ENCODE results near the gene GRHL1. TPM values are rescaled to one million over a fixed set of nuclear protein-coding genes. Genes with fewer than 3 reads are reported as not detected.

The GRHL1 gene
- total RNA-seq, 1 donor from 2014 or later, result 126 TPM

DNA sequence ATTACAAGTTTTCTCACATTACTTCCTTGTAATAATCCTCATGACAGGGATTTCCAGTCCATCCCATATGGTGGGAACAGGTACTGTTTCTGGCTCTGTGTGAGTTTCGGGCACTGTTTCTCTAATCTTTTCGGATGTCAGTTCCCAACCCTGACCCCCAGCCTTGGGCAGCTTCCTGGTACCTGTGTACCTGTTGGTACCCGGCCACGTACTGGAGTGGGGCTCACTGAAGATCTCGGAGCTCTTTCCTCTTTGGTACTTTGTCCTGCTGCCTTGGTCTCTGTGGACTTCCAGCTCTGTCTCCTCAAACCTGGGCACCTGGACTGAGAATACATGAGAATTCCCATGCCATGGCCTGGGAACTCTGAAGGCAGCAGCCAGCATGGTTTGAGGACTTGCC is 36.8 kb downstream of the GRHL1 start:
- peaks cover 42% of the 10 kb centered on the region for H3K4me1 ChIP-seq

DNA sequence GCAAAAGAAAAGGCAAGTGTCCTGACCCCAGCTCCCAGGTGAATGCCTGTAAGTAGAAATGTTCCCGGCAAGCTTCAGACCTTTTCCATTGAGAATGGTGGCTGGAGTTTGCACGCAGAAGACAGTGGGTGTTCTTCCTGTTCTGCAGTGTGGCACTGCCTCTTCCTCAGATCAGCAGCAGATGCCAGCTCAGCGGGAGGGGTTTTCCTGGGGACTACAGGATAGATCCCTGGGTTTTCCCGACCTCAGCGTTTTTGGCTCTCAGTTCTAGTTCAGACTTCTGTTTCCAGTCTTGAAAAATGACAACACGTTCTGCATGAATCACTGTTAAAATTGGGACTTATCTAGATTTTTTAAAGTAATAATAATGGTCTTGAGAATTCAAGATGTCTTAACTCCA is 39.2 kb downstream of the GRHL1 start:
- no peaks in the 10 kb centered on the region for H3K9me3 ChIP-seq
- TF ChIP-seq POLR2AphosphoS5 (IDR thresholded peaks at IDR 0.05; ENCODE audit: insufficient read depth in 1 of 2, low read depth in 1 of 2), result no peak
- no peak for TF ChIP-seq POLR2A (IDR thresholded peaks at IDR 0.05)
- TF ChIP-seq, protein P1, sequence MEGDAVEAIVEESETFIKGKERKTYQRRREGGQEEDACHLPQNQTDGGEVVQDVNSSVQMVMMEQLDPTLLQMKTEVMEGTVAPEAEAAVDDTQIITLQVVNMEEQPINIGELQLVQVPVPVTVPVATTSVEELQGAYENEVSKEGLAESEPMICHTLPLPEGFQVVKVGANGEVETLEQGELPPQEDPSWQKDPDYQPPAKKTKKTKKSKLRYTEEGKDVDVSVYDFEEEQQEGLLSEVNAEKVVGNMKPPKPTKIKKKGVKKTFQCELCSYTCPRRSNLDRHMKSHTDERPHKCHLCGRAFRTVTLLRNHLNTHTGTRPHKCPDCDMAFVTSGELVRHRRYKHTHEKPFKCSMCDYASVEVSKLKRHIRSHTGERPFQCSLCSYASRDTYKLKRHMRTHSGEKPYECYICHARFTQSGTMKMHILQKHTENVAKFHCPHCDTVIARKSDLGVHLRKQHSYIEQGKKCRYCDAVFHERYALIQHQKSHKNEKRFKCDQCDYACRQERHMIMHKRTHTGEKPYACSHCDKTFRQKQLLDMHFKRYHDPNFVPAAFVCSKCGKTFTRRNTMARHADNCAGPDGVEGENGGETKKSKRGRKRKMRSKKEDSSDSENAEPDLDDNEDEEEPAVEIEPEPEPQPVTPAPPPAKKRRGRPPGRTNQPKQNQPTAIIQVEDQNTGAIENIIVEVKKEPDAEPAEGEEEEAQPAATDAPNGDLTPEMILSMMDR (IDR thresholded peaks at IDR 0.05), result no peak
- H3K4me1 ChIP-seq, result peaks cover 36% of the 10 kb centered on the region
- H3K4me3 ChIP-seq, result no peak overlapping the region
- intact Hi-C loops (cut with DNase I), result no loop called here
- DNase-seq (ENCODE audit: extremely low spot score in 2 of 2), result no peak
- H3K27me3 ChIP-seq, result no peaks in the 10 kb centered on the region
- no peak overlapping the region for H3K27ac ChIP-seq
- no peaks in the 10 kb centered on the region for H3K36me3 ChIP-seq

More for the DNA sequence above, 36.8 kb downstream of the GRHL1 start:
- Histone ChIP-seq H3K9me3 (no peaks in the 10 kb centered on the region), H3K36me3 (no peaks in the 10 kb centered on the region), H3K4me3 (no peak overlapping the region), H3K27me3 (no peaks in the 10 kb centered on the region), H3K27ac (no peak overlapping the region)
- intact Hi-C loops (cut with DNase I), result no loop called here
- no peak for DNase-seq (ENCODE audit: extremely low spot score in 2 of 2)
- TF ChIP-seq, protein P1 (IDR thresholded peaks at IDR 0.05), result no peak
- TF ChIP-seq POLR2AphosphoS5 (IDR thresholded peaks at IDR 0.05; ENCODE audit: insufficient read depth in 1 of 2, low read depth in 1 of 2), result no peak

DNA sequence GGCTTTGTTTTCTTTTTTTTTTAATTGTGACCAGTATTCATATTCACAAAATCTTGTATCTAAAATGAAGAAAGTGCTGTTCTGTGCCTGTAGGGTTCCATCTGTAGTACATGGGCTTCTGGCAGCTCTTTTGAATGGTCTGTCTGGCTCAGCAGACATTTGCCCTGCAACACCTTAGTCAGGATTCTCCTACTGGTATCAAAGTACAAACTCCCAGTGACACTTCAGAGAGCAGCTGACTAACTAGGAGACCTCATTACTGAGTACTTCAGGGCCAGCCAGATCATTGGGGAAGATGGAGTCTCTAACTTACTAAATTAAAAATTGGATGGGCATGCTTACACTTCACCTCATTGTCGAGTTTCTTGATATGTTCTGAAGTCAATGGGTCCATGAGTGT is 39.7 kb downstream of the GRHL1 start:
- H3K4me1 ChIP-seq, result peaks cover 33% of the 10 kb centered on the region
- peak overlapping the region; percentile 3 for H3K27ac ChIP-seq
- intact Hi-C loops (cut with DNase I), result no loop called here
- no peaks in the 10 kb centered on the region for H3K27me3 ChIP-seq
- DNase-seq (ENCODE audit: extremely low spot score in 2 of 2), result no peak
- H3K4me3 ChIP-seq, result no peak overlapping the region
- TF ChIP-seq POLR2A (IDR thresholded peaks at IDR 0.05) (no peak), POLR2AphosphoS5 (IDR thresholded peaks at IDR 0.05; ENCODE audit: insufficient read depth in 1 of 2, low read depth in 1 of 2) (no peak)
- TF ChIP-seq, protein P1 (IDR thresholded peaks at IDR 0.05), result no peak
- no peaks in the 10 kb centered on the region for H3K36me3 ChIP-seq
- no peaks in the 10 kb centered on the region for H3K9me3 ChIP-seq

DNA sequence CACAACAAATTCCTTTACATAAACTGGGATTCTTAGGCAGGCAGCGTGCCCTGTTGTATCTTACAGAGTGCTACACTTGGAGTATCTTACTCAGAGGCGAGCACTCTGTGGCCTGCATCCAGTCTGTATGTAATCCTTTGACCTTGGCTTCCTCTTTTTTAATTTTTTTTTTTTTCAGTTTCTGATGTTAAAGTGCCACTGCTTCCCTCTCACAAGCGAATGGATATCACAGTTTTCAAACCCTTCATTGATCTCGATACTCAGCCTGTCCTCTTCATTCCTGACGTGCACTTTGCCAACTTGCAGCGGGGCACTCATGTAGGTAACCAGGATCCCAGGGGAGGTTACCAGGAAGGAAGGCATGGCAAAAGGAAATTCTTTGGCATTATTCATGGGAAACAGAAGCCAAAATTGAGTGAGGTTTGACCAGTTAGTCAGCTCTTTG is 40.4 kb downstream of the GRHL1 start:
- no peak overlapping the region for H3K4me3 ChIP-seq
- H3K27ac ChIP-seq, result peak overlapping the region; percentile 25
- intact Hi-C loops (cut with DNase I), result no loop called here
- H3K27me3 ChIP-seq, result no peaks in the 10 kb centered on the region
- no peaks in the 10 kb centered on the region for H3K36me3 ChIP-seq
- H3K9me3 ChIP-seq, result no peaks in the 10 kb centered on the region
- H3K4me1 ChIP-seq, result peaks cover 30% of the 10 kb centered on the region
- no peak for DNase-seq (ENCODE audit: extremely low spot score in 2 of 2)
- TF ChIP-seq POLR2A (IDR thresholded peaks at IDR 0.05) (no peak), POLR2AphosphoS5 (IDR thresholded peaks at IDR 0.05; ENCODE audit: insufficient read depth in 1 of 2, low read depth in 1 of 2) (no peak)
- TF ChIP-seq, protein P1 (IDR thresholded peaks at IDR 0.05), result no peak

DNA sequence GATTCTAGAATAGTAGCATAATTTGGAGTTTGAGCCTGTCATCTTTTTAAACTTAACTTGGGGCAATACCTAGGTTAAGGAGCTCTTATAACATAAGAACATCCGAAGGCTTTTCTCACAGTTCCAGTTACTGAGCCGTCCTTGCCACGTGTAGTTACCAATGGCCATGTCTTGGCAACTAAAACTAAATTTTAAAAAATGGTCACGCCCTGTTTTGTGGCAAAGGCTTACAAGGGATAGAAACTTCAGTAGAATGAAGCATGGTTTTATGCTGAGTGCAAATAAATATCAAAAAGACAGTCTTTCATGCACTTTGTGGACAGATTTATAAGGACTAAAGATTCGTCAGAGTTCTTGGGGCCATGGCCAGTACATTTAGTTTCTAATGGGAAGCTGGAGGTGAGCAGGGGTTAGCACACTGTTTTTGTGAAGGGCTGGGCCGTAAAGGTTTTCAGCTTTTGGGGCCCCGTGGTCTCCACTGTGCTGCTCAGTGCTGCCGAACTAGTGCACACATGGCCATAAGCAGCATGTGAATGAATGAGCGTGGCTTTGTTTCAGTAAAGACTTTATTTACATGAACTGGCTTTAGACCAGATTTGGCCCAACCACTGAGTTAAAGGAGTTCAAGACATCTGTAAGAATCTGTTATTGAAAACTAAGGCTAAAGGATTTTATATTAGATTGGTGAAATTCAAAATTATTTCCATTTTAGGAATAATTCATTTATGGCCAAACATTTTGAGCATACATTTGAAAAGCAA is 41.1 kb downstream of the GRHL1 start:
- peaks cover 30% of the 10 kb centered on the region for H3K4me1 ChIP-seq
- intact Hi-C loops (cut with DNase I), result no loop called here
- peak overlapping the region; percentile 68 for H3K27ac ChIP-seq
- no peak for DNase-seq (ENCODE audit: extremely low spot score in 2 of 2)
- TF ChIP-seq, protein P1 (IDR thresholded peaks at IDR 0.05), result no peak
- TF ChIP-seq POLR2AphosphoS5 (IDR thresholded peaks at IDR 0.05; ENCODE audit: insufficient read depth in 1 of 2, low read depth in 1 of 2) (no peak), POLR2A (IDR thresholded peaks at IDR 0.05) (no peak)
- no peak overlapping the region for H3K4me3 ChIP-seq
- H3K27me3 ChIP-seq, result no peaks in the 10 kb centered on the region
- H3K36me3 ChIP-seq, result no peaks in the 10 kb centered on the region
- no peaks in the 10 kb centered on the region for H3K9me3 ChIP-seq

Measured in vagina (tissue), 2 donors.